HepG2 (cell line): ENCODE measurements around the gene SPTBN2. TPM values are rescaled to one million over a fixed set of nuclear protein-coding genes. Genes with fewer than 3 reads are reported as not detected.

Experiments used
- DMAP1 ChIP-seq: IDR thresholded peaks from 2 replicates; pipeline ENCODE4 v1.6.1; 2016
- DNMT3B ChIP-seq: conservative IDR thresholded peaks from 2 replicates; pipeline ENCODE4 v1.6.1; 2016; ENCODE audit warnings: missing biosample characterization, control low read depth
- FOXP1 ChIP-seq, 2 experiments: fragments of 450-650 bp in 1 of 2; IDR thresholded peaks; 2 replicates each; pipeline ENCODE4 v1.6.1; 2017 to 2018; ENCODE audit warnings: antibody characterized with exemption in 1 of 2
- GABPA ChIP-seq, 2 experiments: IDR thresholded peaks; 2 replicates each; pipeline ENCODE4 v1.6.1; 2011 to 2016; ENCODE audit warnings: low read depth in 2 of 2, low read length in 1 of 2, missing biosample characterization in 1 of 2, missing genetic modification characterization in 1 of 2
- GTF2F1 ChIP-seq: fragments of 150-350 bp; IDR thresholded peaks from 2 replicates; pipeline ENCODE4 v1.6.1; 2014; ENCODE audit warnings: low read length
- HHEX ChIP-seq: IDR thresholded peaks from 2 replicates; pipeline ENCODE4 v1.6.1; 2016; ENCODE audit warnings: control low read depth
- KDM2A ChIP-seq: sonication (generic); formaldehyde crosslinking; IDR thresholded peaks from 2 replicates; pipeline ENCODE4 v1.4.0; 2020; ENCODE audit warnings: low read depth, missing genetic modification reagents, borderline replicate concordance
- PAWR ChIP-seq: sonication (generic); formaldehyde crosslinking; IDR thresholded peaks from 2 replicates; pipeline ENCODE4 v1.4.0; 2020; ENCODE audit warnings: missing genetic modification reagents, mild to moderate bottlenecking, borderline replicate concordance
- RCOR2 ChIP-seq: IDR thresholded peaks from 2 replicates; pipeline ENCODE4 v1.6.1; 2016; ENCODE audit warnings: missing biosample characterization, missing genetic modification reagents
- RXRA ChIP-seq: sonication (generic); formaldehyde crosslinking; IDR thresholded peaks from 2 replicates; pipeline ENCODE4 v1.5.1; 2020; ENCODE audit warnings: missing genetic modification reagents
- SIX1 ChIP-seq: sonication (generic); formaldehyde crosslinking; IDR thresholded peaks from 2 replicates; pipeline ENCODE4 v1.4.0; 2020; ENCODE audit warnings: missing genetic modification reagents, borderline replicate concordance
- SMARCC2 ChIP-seq: fragments of 450-650 bp; IDR thresholded peaks from 2 replicates; pipeline ENCODE4 v1.6.1; 2017; ENCODE audit warnings: antibody characterized with exemption, mild to moderate bottlenecking
- SP1 ChIP-seq, 2 experiments: fragments of 450-650 bp in 1 of 2; sonication (generic) in 1 of 2; formaldehyde crosslinking in 1 of 2; IDR thresholded peaks; 2 replicates each; pipeline versions ENCODE4 v1.4.0 to v1.6.1; 2016 to 2020; ENCODE audit warnings: missing genetic modification reagents in 1 of 2
- ZNF160 ChIP-seq: sonication (generic); formaldehyde crosslinking; IDR thresholded peaks from 2 replicates; pipeline ENCODE4 v1.8.0; 2022; ENCODE audit warnings: mild to moderate bottlenecking, inconsistent platforms, missing genetic modification reagents
- ZNF451 ChIP-seq: sonication (generic); formaldehyde crosslinking; IDR thresholded peaks from 2 replicates; pipeline ENCODE4 v1.5.0; 2020; ENCODE audit warnings: mild to moderate bottlenecking, missing genetic modification reagents
- ZNF670 ChIP-seq: sonication (generic); formaldehyde crosslinking; IDR thresholded peaks from 2 replicates; pipeline ENCODE4 v1.8.0; 2022; ENCODE audit warnings: mild to moderate bottlenecking, missing genetic modification reagents, borderline replicate concordance
- polyA plus RNA-seq, 8 experiments: library from polyadenylated mRNA; depleted of rRNA in 3 of 8; stranded (reverse) in 7 of 8; unstranded in 1 of 8; fragments of >200 nt; fragmentation: Illumina TruSeq in 4 of 8; extraction: Trizol in 4 of 8; gene quantifications; 2 replicates each; pipeline versions ENCODE4 v1.2.1 to v1.2.3, GENCODE V29; 2011 to 2016; ENCODE audit warnings: low read depth in 4 of 8, missing spikeins in 1 of 8, mixed read lengths in 1 of 8; ENCODE audit not compliant: insufficient read depth in 1 of 8
- total RNA-seq, 5 experiments: library from RNA; depleted of rRNA; stranded (reverse); fragments of >200 nt; fragmentation: Illumina TruSeq; extraction: Trizol; gene quantifications; 2 replicates each; pipeline ENCODE4 v1.2.3, GENCODE V29; 2016; ENCODE audit warnings: low read depth in 1 of 5
- TF ChIP-seq, protein P1 (sequence below): sonication (generic); formaldehyde crosslinking; IDR thresholded peaks from 2 replicates; pipeline ENCODE4 v1.4.0; 2020; ENCODE audit warnings: missing genetic modification reagents
- TF ChIP-seq, protein P2 (sequence below): sonication (generic); formaldehyde crosslinking; IDR thresholded peaks from 2 replicates; pipeline ENCODE4 v1.8.1; 2023; ENCODE audit warnings: mild to moderate bottlenecking, missing genetic modification reagents, borderline replicate concordance
- TF ChIP-seq, protein P3 (sequence below): IDR thresholded peaks from 2 replicates; pipeline ENCODE4 v1.6.1; 2016; ENCODE audit warnings: low read depth
- TF ChIP-seq, protein P4 (sequence below): sonication (generic); formaldehyde crosslinking; IDR thresholded peaks from 2 replicates; pipeline ENCODE4 v1.8.1; 2022; ENCODE audit warnings: mild to moderate bottlenecking, missing genetic modification reagents
- TF ChIP-seq, protein P5 (sequence below): sonication (generic); formaldehyde crosslinking; IDR thresholded peaks from 2 replicates; pipeline ENCODE4 v1.4.0; 2020; ENCODE audit warnings: missing genetic modification reagents
- TF ChIP-seq, protein P6 (sequence below): sonication (generic); formaldehyde crosslinking; IDR thresholded peaks from 2 replicates; pipeline ENCODE4 v1.4.0; 2020; ENCODE audit warnings: mild to moderate bottlenecking, missing genetic modification reagents
- TF ChIP-seq, protein P7 (sequence below): sonication (generic); formaldehyde crosslinking; IDR thresholded peaks from 2 replicates; pipeline ENCODE4 v1.5.0; 2020; ENCODE audit warnings: missing genetic modification reagents

SPTBN2 gene
- total and polyA plus RNA-seq, 2 of the 13 experiments (the other 11 are each of a cell fraction or from before 2014, with no cell fraction given): 0.65 to 4.0 TPM

DNA sequence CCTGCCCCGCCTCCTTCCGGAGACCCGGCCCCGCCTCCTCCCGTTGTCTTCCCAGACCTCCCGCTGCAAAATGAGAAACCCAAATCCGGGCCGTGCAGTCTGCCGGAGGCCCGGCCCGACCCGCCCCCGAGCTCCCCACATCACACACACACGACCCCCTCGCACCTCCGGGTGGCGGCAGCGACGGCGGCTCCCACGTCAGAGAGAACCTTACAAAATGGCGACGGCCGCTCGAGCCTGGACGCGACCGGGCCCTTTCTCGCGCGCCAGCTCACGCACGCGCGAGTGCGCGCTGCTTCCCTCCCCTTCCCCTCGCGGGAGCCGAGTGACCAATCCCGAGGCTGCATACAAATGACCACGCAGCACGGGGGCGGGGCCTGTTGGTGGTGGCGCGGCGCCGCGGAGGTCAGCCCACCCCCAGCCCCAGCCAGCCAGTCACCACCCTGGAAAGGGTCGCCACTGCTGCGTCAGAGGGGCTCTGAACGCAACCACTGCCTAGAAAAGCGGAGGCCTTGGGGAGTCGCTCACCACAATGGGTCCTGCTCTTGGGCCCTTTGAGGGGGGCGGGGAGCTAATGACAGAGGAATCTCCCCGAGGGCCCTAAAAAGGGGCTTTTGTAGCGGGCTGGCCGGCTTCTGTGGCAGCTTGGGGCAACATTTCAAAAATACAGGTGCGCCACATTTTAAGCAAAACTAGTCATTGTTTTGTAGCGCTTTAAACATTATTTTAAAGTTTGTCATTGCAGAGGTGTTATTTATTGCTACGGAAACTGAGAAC, 51.2 kb downstream of the SPTBN2 start, which contains the start of gene RBM4B (continued):
- TF ChIP-seq, protein P1, sequence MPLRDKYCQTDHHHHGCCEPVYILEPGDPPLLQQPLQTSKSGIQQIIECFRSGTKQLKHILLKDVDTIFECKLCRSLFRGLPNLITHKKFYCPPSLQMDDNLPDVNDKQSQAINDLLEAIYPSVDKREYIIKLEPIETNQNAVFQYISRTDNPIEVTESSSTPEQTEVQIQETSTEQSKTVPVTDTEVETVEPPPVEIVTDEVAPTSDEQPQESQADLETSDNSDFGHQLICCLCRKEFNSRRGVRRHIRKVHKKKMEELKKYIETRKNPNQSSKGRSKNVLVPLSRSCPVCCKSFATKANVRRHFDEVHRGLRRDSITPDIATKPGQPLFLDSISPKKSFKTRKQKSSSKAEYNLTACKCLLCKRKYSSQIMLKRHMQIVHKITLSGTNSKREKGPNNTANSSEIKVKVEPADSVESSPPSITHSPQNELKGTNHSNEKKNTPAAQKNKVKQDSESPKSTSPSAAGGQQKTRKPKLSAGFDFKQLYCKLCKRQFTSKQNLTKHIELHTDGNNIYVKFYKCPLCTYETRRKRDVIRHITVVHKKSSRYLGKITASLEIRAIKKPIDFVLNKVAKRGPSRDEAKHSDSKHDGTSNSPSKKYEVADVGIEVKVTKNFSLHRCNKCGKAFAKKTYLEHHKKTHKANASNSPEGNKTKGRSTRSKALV (CRISPR knock-in tag): peak; percentile 74
- TF ChIP-seq, protein P2, sequence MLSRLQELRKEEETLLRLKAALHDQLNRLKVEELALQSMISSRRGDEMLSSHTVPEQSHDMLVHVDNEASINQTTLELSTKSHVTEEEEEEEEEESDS: no peak
- TF ChIP-seq ZNF670 (CRISPR knock-in tag) (0 out of 2 replicates have a peak, but pooled peaks have one; percentile 38), HHEX (no peak), PAWR (CRISPR knock-in tag) (no peak), GTF2F1 (no peak), RXRA (CRISPR knock-in tag) (peak; percentile 25; the same call in 1 of the 2 replicates), GABPA (IDR thresholded peaks at IDR 0.05; ENCODE audit: low read depth, low read length) (no peak), GABPA (CRISPR knock-in tag; IDR thresholded peaks at IDR 0.05; ENCODE audit: low read depth) (peak; percentile 31; the same call in 1 of the 2 replicates), SP1 (IDR thresholded peaks at IDR 0.05) (peak; percentile 38; the same call in 1 of the 2 replicates), SP1 (CRISPR knock-in tag; IDR thresholded peaks at IDR 0.05) (peak; percentile 92), RCOR2 (CRISPR knock-in tag) (no peak), SMARCC2 (no peak), SIX1 (no peak), DNMT3B (CRISPR knock-in tag) (peak; percentile 72), ZNF451 (CRISPR knock-in tag) (no peak), DMAP1 (CRISPR knock-in tag) (peak; percentile 89; the same call in 1 of the 2 replicates), ZNF160 (CRISPR knock-in tag) (0 out of 2 replicates have a peak, but pooled peaks have one; percentile 31), FOXP1 (IDR thresholded peaks at IDR 0.05) (no peak), FOXP1 (CRISPR knock-in tag; IDR thresholded peaks at IDR 0.05) (no peak), KDM2A (CRISPR knock-in tag) (peak; percentile 97)
- TF ChIP-seq, protein P3, sequence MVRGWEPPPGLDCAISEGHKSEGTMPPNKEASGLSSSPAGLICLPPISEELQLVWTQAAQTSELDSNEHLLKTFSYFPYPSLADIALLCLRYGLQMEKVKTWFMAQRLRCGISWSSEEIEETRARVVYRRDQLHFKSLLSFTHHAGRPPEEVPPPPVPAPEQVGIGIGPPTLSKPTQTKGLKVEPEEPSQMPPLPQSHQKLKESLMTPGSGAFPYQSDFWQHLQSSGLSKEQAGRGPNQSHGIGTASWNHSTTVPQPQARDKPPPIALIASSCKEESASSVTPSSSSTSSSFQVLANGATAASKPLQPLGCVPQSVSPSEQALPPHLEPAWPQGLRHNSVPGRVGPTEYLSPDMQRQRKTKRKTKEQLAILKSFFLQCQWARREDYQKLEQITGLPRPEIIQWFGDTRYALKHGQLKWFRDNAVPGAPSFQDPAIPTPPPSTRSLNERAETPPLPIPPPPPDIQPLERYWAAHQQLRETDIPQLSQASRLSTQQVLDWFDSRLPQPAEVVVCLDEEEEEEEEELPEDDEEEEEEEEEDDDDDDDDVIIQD (CRISPR knock-in tag): no peak
- TF ChIP-seq, protein P4, sequence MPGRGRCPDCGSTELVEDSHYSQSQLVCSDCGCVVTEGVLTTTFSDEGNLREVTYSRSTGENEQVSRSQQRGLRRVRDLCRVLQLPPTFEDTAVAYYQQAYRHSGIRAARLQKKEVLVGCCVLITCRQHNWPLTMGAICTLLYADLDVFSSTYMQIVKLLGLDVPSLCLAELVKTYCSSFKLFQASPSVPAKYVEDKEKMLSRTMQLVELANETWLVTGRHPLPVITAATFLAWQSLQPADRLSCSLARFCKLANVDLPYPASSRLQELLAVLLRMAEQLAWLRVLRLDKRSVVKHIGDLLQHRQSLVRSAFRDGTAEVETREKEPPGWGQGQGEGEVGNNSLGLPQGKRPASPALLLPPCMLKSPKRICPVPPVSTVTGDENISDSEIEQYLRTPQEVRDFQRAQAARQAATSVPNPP: no peak
- TF ChIP-seq, protein P5, sequence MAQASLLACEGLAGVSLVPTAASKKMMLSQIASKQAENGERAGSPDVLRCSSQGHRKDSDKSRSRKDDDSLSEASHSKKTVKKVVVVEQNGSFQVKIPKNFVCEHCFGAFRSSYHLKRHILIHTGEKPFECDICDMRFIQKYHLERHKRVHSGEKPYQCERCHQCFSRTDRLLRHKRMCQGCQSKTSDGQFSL (CRISPR knock-in tag): no peak
- TF ChIP-seq, protein P6, sequence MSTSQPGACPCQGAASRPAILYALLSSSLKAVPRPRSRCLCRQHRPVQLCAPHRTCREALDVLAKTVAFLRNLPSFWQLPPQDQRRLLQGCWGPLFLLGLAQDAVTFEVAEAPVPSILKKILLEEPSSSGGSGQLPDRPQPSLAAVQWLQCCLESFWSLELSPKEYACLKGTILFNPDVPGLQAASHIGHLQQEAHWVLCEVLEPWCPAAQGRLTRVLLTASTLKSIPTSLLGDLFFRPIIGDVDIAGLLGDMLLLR (CRISPR knock-in tag): no peak
- TF ChIP-seq, protein P7, sequence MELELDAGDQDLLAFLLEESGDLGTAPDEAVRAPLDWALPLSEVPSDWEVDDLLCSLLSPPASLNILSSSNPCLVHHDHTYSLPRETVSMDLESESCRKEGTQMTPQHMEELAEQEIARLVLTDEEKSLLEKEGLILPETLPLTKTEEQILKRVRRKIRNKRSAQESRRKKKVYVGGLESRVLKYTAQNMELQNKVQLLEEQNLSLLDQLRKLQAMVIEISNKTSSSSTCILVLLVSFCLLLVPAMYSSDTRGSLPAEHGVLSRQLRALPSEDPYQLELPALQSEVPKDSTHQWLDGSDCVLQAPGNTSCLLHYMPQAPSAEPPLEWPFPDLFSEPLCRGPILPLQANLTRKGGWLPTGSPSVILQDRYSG (CRISPR knock-in tag): 0 out of 2 replicates have a peak, but pooled peaks have one; percentile 25
